Measurements from ENCODE around the gene TXNDC9. TPM values are rescaled to one million over a fixed set of nuclear protein-coding genes. Genes with fewer than 3 reads are reported as not detected.
"Not testable (repeated sequence)": the region's sequence is repeated elsewhere in the genome, so short reads cannot be mapped to it uniquely, and the experiment has no call there.

The TXNDC9 gene
- total RNA-seq, 4 donors from 2014 or later: 23.3 to 32.4 (median 29.7) TPM

- intact Hi-C loops (cut with DNase I; ENCODE audit: low total_unique reads): no loop called here
- Histone ChIP-seq H3K4me1 (peaks cover 8 to 13% of the 10 kb centered on the region in 2 donors), H3K27me3 (no peaks in the 10 kb centered on the region), H3K9me3 (no peaks in the 10 kb centered on the region), H3K4me3 (no peak overlapping the region), H3K36me3 (peaks cover 0 to 7% of the 10 kb centered on the region in 2 donors), H3K27ac (no peak overlapping the region)
- in situ Hi-C loops (cut with MboI; ENCODE audit: low sequenced_read_pairs in 4 of 4): no loop called here
- DNase-seq: no peak
- TF ChIP-seq, protein P1, sequence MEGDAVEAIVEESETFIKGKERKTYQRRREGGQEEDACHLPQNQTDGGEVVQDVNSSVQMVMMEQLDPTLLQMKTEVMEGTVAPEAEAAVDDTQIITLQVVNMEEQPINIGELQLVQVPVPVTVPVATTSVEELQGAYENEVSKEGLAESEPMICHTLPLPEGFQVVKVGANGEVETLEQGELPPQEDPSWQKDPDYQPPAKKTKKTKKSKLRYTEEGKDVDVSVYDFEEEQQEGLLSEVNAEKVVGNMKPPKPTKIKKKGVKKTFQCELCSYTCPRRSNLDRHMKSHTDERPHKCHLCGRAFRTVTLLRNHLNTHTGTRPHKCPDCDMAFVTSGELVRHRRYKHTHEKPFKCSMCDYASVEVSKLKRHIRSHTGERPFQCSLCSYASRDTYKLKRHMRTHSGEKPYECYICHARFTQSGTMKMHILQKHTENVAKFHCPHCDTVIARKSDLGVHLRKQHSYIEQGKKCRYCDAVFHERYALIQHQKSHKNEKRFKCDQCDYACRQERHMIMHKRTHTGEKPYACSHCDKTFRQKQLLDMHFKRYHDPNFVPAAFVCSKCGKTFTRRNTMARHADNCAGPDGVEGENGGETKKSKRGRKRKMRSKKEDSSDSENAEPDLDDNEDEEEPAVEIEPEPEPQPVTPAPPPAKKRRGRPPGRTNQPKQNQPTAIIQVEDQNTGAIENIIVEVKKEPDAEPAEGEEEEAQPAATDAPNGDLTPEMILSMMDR (IDR thresholded peaks at IDR 0.05 in 4 of 5, conservative IDR thresholded peaks at IDR 0.05 in 1 of 5): no peak
- no peak for TF ChIP-seq POLR2A (IDR thresholded peaks at IDR 0.05)
- no peak for ATAC-seq
Observed at GRCh38 chr2:99356853-99357252, 20.7 kb upstream of the TXNDC9 start.

DNA sequence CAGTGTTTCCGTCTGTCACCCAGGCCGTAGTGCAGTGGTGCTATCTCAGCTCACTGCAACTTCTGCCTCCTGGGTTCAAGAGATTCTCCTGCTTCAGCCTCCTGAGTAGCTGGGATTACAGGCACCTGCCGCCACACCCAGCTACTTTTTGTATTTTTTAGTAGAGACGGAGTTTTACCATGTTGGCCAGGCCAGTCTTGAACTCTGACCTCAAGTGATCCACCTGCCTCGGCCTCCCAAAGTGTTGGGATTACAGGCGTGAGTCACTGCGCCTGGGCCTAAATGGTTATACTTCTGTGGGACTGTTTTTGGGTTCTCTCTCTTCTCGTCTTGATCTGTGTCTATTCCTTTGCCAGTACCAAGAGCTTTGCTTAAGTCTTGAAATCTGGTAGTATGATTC, 18.7 kb upstream of the TXNDC9 start:
- ATAC-seq; H3K9me3 ChIP-seq; H3K27ac ChIP-seq; in situ Hi-C loops (cut with MboI; ENCODE audit: low sequenced_read_pairs in 4 of 4); H3K4me3 ChIP-seq; DNase-seq; H3K27me3 ChIP-seq; H3K36me3 ChIP-seq; intact Hi-C loops (cut with DNase I; ENCODE audit: low total_unique reads): not testable (repeated sequence)
- H3K4me1 ChIP-seq: peaks cover 12 to 13% of the 10 kb centered on the region in 2 donors

DNA sequence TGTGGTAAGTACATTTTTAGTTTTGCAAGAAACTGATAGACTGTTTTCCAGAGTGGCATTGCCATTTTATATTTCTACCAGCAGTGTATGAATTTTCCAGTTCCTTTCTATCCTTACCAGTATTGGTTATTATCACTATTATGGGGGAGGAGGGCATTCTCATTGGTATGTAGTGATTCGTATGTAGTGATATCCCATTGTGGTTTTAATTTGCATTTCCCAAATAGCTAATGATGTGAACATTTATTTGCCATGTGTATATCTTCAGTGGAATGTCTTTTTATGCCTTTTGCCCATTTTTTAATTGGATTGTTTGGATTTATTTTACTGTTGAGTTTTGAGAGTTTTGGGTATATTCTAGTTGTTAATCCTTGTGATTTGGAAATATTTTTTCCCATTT, 17.9 kb upstream of the TXNDC9 start:
- Histone ChIP-seq H3K27me3 (no peaks in the 10 kb centered on the region), H3K4me3 (no peak overlapping the region), H3K4me1 (peaks cover 13% of the 10 kb centered on the region in 2 donors), H3K9me3 (no peaks in the 10 kb centered on the region), H3K27ac (no peak overlapping the region), H3K36me3 (no peaks in the 10 kb centered on the region)
- TF ChIP-seq, protein P1 (IDR thresholded peaks at IDR 0.05 in 4 of 5, conservative IDR thresholded peaks at IDR 0.05 in 1 of 5): no peak
- no peak for TF ChIP-seq POLR2A (IDR thresholded peaks at IDR 0.05)
- in situ Hi-C loops (cut with MboI; ENCODE audit: low sequenced_read_pairs in 4 of 4): no loop called here
- DNase-seq (no peak), ATAC-seq (no peak)
- intact Hi-C loops (cut with DNase I; ENCODE audit: low total_unique reads): no loop called here

DNA sequence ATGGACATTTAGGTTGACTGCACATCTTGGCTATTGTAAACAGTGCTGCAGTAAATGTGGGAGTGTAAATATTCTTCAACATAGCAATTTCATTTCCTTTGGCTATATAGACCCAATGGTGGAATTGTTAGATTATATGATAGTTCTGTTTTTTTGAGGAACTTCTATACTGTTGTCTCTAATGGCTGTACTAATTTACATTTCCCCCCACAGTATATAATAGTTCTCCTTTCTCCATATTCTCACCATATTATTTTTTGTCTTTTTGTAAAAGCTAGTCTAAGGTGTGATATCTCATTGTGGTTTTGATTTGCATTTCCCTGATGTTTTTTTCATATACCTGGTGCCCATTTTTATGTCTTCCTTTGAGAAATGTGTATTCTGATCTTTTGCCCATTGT, 14.1 kb upstream of the TXNDC9 start:
- H3K9me3 ChIP-seq: no peaks in the 10 kb centered on the region
- ATAC-seq: no peak
- H3K27ac ChIP-seq: no peak overlapping the region
- no peak overlapping the region for H3K4me3 ChIP-seq
- no peak for DNase-seq
- in situ Hi-C loops (cut with MboI; ENCODE audit: low sequenced_read_pairs in 4 of 4): no loop called here
- TF ChIP-seq, protein P1 (IDR thresholded peaks at IDR 0.05 in 4 of 5, conservative IDR thresholded peaks at IDR 0.05 in 1 of 5): no peak
- no peak for TF ChIP-seq POLR2A (IDR thresholded peaks at IDR 0.05)
- H3K36me3 ChIP-seq: no peaks in the 10 kb centered on the region
- peaks cover 0 to 8% of the 10 kb centered on the region in 2 donors for H3K4me1 ChIP-seq
- intact Hi-C loops (cut with DNase I; ENCODE audit: low total_unique reads): no loop called here
- no peaks in the 10 kb centered on the region for H3K27me3 ChIP-seq

DNA sequence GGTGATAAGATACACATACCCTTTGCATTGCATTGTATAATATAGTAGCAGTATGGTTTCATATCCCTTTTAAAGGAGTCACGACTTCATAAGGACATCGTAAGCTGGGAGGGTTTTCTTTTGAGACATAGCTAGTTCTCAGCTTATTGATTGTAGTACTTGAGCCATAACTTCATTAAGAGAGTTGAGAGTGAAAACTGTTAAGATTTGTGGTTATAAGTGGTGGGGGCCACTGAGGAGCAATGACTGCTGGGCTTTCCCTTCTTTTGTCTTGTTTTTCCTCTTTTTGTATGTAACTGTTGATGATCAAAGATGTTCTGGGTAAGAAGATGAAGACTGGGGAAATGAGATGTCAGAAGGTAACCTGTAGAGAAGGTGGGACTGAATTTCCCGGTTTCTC, 12.0 kb upstream of the TXNDC9 start:
- no peaks in the 10 kb centered on the region for H3K27me3 ChIP-seq
- intact Hi-C loops (cut with DNase I; ENCODE audit: low total_unique reads): no loop called here
- no peak for DNase-seq

More for the DNA sequence above, 12.0 kb upstream of the TXNDC9 start:
- Histone ChIP-seq H3K27ac (no peak overlapping the region), H3K4me1 (peaks cover 0 to 8% of the 10 kb centered on the region in 2 donors), H3K4me3 (no peak overlapping the region), H3K9me3 (no peaks in the 10 kb centered on the region), H3K36me3 (no peaks in the 10 kb centered on the region)
- ATAC-seq: no peak
- in situ Hi-C loops (cut with MboI; ENCODE audit: low sequenced_read_pairs in 4 of 4): loop anchor here (10.0 to 25.0 kb wide), 5 partner anchors 127 to 163 kb away; partner anchors contain the start of genes MITD1 (in 4 of the 4), MRPL30 (in 4 of the 4) and REV1 (in 1 of the 4)
- TF ChIP-seq, protein P1 (IDR thresholded peaks at IDR 0.05 in 4 of 5, conservative IDR thresholded peaks at IDR 0.05 in 1 of 5): no peak
- no peak for TF ChIP-seq POLR2A (IDR thresholded peaks at IDR 0.05)
